Gastroesophageal sphincter (tissue), 3 donors: Measurements from ENCODE around the gene B4GALT2.

ENCODE experiments used
- EP300 ChIP-seq: sonication (generic); formaldehyde crosslinking; IDR thresholded peaks from one replicate; pipeline ENCODE4 v1.6.1; 2017; ENCODE audit warnings: antibody characterized with exemption, mild to moderate bottlenecking
- POLR2AphosphoS5 ChIP-seq: sonication (generic); formaldehyde crosslinking; IDR thresholded peaks from one replicate; pipeline ENCODE4 v1.6.1; 2017; ENCODE audit warnings: antibody characterized with exemption
- TF ChIP-seq, protein P1 (sequence below), 4 experiments: fragments of 200-600 bp in 2 of 4; fragments of 450-650 bp in 2 of 4; sonication (generic) in 1 of 4; IDR thresholded peaks; one replicate each; pipeline ENCODE4 v1.5.1; 2017 to 2019; ENCODE audit warnings: antibody characterized with exemption in 4 of 4, mild to moderate bottlenecking in 2 of 4, moderate library complexity in 2 of 4

GRCh38 chr1:43993206-43993914 lies 14.3 kb downstream of the B4GALT2 start:
- TF ChIP-seq, protein P1, sequence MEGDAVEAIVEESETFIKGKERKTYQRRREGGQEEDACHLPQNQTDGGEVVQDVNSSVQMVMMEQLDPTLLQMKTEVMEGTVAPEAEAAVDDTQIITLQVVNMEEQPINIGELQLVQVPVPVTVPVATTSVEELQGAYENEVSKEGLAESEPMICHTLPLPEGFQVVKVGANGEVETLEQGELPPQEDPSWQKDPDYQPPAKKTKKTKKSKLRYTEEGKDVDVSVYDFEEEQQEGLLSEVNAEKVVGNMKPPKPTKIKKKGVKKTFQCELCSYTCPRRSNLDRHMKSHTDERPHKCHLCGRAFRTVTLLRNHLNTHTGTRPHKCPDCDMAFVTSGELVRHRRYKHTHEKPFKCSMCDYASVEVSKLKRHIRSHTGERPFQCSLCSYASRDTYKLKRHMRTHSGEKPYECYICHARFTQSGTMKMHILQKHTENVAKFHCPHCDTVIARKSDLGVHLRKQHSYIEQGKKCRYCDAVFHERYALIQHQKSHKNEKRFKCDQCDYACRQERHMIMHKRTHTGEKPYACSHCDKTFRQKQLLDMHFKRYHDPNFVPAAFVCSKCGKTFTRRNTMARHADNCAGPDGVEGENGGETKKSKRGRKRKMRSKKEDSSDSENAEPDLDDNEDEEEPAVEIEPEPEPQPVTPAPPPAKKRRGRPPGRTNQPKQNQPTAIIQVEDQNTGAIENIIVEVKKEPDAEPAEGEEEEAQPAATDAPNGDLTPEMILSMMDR (IDR thresholded peaks at IDR 0.05): no peak
- no peak for TF ChIP-seq POLR2AphosphoS5
- TF ChIP-seq EP300: no peak
